Testis (tissue), 2 donors: ENCODE results near the gene GPC6.

Experiments
- CTCF ChIP-seq, 3 experiments: fragments of 450-650 bp in 2 of 3; fragments of 200-600 bp in 1 of 3; sonication (generic) in 1 of 3; IDR thresholded peaks; one replicate each; pipeline ENCODE4 v1.5.1; 2016 to 2019; ENCODE audit warnings: antibody characterized with exemption in 3 of 3, mild to moderate bottlenecking in 2 of 3, moderate library complexity in 1 of 3
- POLR2A ChIP-seq: fragments of 450-650 bp; IDR thresholded peaks from one replicate; pipeline ENCODE4 v1.6.1; 2017; ENCODE audit warnings: antibody characterized with exemption, mild to moderate bottlenecking, moderate library complexity

- TF ChIP-seq POLR2A (no peak), CTCF (IDR thresholded peaks at IDR 0.05) (no peak)
Measured at GRCh38 chr13:93865235-93865634, 638.6 kb downstream of the GPC6 start.
